ENCODE results near the gene EPAS1. TPM values are rescaled to one million over a fixed set of nuclear protein-coding genes. Genes with fewer than 3 reads are reported as not detected.

EPAS1 gene
- total and polyA plus RNA-seq, 8 donors = 35.6 to 165 (median 76.0) TPM

DNA sequence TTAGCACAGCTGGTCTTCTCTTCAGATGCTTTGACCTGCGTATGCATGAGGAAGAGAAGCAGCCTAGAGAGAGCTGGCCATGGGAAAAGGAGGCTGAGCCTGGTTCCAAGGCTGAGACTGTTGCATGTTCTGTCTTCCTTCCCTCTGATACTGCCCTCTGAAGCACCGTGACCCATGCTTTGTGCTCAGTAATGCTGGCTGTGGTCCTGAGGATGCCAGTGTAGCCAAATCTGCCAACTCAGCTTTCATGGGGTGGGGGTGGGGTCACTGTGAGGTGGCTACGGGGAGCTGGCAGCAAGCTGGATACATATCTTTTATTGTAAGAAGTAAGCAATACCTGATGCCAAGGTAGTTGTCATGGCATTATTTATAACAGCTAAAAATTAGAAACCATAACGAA lies 41.5 kb downstream of the EPAS1 start:
- no peaks in the 10 kb centered on the region for H3K9me3 ChIP-seq
- H3K27me3 ChIP-seq = no peaks in the 10 kb centered on the region
- peak overlapping the region; percentile 23 to 53 (median 38) for H3K27ac ChIP-seq
- TF ChIP-seq, protein P1, sequence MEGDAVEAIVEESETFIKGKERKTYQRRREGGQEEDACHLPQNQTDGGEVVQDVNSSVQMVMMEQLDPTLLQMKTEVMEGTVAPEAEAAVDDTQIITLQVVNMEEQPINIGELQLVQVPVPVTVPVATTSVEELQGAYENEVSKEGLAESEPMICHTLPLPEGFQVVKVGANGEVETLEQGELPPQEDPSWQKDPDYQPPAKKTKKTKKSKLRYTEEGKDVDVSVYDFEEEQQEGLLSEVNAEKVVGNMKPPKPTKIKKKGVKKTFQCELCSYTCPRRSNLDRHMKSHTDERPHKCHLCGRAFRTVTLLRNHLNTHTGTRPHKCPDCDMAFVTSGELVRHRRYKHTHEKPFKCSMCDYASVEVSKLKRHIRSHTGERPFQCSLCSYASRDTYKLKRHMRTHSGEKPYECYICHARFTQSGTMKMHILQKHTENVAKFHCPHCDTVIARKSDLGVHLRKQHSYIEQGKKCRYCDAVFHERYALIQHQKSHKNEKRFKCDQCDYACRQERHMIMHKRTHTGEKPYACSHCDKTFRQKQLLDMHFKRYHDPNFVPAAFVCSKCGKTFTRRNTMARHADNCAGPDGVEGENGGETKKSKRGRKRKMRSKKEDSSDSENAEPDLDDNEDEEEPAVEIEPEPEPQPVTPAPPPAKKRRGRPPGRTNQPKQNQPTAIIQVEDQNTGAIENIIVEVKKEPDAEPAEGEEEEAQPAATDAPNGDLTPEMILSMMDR (IDR thresholded peaks at IDR 0.05) = no peak
- FAIRE-seq = no peak
- intact Hi-C loops (cut with DNase I) = no loop called here
- H3K36me3 ChIP-seq = no peaks in the 10 kb centered on the region
- ATAC-seq = peak; percentile 36 to 60 (median 52)
- peaks cover 62 to 67% (median 64%) of the 10 kb centered on the region in 3 donors for H3K4me1 ChIP-seq
- DNase-seq = peak in 3 of 6 donors; percentile 34 to 63 (median 60)
- no peak overlapping the region for H3K4me3 ChIP-seq
- WGBS, 2 donors = 17 to 18% methylated on average over 4 of the region's 4 CpGs

GRCh38 chr2:46339200-46339599 lies 42.0 kb downstream of the EPAS1 start:
- H3K4me3 ChIP-seq = no peak overlapping the region
- H3K27ac ChIP-seq = peak overlapping the region in 3 of 4 donors; percentile 34 to 53 (median 41)
- intact Hi-C loops (cut with DNase I) = no loop called here
- H3K36me3 ChIP-seq = no peaks in the 10 kb centered on the region
- DNase-seq = no peak
- 19 to 23% methylated on average over 6 of the region's 6 CpGs for WGBS, 2 donors
- ATAC-seq = no peak
- TF ChIP-seq, protein P1 (IDR thresholded peaks at IDR 0.05) = no peak
- FAIRE-seq = no peak
- no peaks in the 10 kb centered on the region for H3K27me3 ChIP-seq
- H3K9me3 ChIP-seq = no peaks in the 10 kb centered on the region
- peaks cover 56 to 63% (median 61%) of the 10 kb centered on the region in 3 donors for H3K4me1 ChIP-seq

DNA sequence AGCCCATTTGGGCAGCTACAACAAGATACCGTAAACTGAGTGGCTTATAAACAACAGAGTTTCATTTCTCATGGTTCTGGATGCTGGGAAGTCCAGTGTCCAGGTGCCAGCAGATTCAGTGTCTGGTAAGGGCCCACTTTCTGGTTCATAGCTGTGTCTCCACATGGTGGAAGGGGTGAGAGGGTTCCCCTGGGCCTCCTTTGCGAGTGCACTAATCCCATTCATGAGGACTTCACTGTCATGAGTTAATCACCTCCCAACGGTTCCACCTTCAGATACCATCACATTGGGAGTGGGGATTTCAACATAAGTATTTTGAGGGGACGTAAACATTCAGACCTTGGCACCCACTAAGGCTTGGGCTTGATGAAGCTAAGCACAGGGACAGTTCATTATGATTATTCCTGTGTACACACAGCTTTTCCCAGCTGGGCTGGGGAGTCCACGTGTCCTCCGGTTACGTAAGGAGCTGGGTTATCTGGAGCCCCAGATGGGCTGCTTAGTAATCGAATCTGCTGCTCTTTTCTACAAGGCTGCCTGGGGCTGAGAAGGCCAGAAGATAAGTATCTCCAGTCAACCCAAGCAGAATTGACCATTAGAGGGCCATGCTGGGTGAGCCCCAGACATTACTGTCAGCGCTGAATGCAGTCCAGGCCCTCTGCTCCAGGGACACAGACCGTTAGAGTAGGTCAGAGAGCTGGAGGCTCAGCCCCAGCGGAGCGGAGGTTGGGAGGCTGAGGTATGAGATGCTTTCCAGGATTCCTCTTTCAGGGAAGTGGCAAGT lies 42.7 kb downstream of the EPAS1 start:
- ATAC-seq = peak; percentile 9 to 69 (median 40)
- peak in 1 of 6 donors; percentile 63 for DNase-seq
- Histone ChIP-seq H3K27me3 (no peaks in the 10 kb centered on the region), H3K27ac (peak overlapping the region in 3 of 4 donors; percentile 34 to 53 (median 41)), H3K4me1 (peaks cover 50 to 57% (median 54%) of the 10 kb centered on the region in 3 donors), H3K36me3 (no peaks in the 10 kb centered on the region), H3K9me3 (no peaks in the 10 kb centered on the region), H3K4me3 (no peak overlapping the region)
- WGBS, 2 donors = 58 to 59% methylated on average over 12 of the region's 12 CpGs
- FAIRE-seq = no peak
- TF ChIP-seq, protein P1 (IDR thresholded peaks at IDR 0.05) = no peak
- intact Hi-C loops (cut with DNase I) = no loop called here

DNA sequence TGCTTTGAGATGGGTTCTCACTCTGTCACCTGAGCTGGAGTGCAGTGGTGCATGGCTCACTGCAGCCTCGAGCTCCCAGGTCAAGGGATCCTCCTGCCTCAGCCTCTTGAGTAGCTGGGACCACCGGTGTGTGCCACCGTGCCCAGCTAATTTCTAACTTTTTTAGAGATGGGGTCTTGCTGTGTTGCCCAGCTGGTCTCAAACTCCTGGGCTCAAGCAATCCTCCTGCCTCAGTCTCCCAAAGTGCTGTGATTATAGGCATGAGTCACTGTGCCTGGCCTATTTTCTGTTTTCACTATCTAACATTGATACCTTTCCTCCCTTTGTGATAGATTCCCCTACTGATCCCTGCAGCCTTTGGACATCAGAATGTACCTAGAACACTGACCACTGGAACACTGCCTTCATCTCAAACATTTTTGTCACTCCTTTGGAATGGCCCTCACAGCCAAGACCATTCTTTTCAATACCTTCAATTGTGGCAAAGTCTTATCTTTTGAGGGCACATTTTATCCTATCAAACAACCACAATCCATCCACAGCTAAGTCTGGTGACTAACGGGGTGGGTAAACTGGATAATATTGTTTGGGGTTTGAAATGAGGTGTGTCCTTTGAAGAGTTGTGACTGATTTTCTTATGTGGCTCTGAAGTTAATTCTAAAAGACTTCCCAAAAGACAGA lies 43.7 kb downstream of the EPAS1 start:
- peaks cover 45 to 46% (median 45%) of the 10 kb centered on the region in 3 donors for H3K4me1 ChIP-seq
- H3K27ac ChIP-seq = no peak overlapping the region
- H3K36me3 ChIP-seq = no peaks in the 10 kb centered on the region
- ATAC-seq (no peak), FAIRE-seq (no peak), DNase-seq (no peak)
- TF ChIP-seq, protein P1 (IDR thresholded peaks at IDR 0.05) = no peak
- no peaks in the 10 kb centered on the region for H3K27me3 ChIP-seq
- H3K9me3 ChIP-seq = no peaks in the 10 kb centered on the region
- intact Hi-C loops (cut with DNase I) = no loop called here
- H3K4me3 ChIP-seq = no peak overlapping the region
- 85 to 89% methylated on average over 4 of the region's 4 CpGs for WGBS, 2 donors
